SK-N-SH treated with all-trans-retinoic acid at 6 μM for 48 hours (cell line): ENCODE measurements around the gene ULBP1.
"Not testable (repeated sequence)": the region's sequence is repeated elsewhere in the genome, so short reads cannot be mapped to it uniquely, and the experiment has no call there.

ENCODE experiments used
- ATAC-seq: fragments of 200-7000 bp; cut with Tn5 transposase; 3 replicates; pipeline ENCODE4 v1.9.1; 2020; ENCODE audit warnings: mild to moderate bottlenecking, moderate library complexity
- ARNTL ChIP-seq: fragments of 450-650 bp; formaldehyde crosslinking; IDR thresholded peaks from 2 replicates; pipeline ENCODE4 v1.5.0; 2020; ENCODE audit warnings: low read depth, mild to moderate bottlenecking, moderate library complexity, borderline replicate concordance
- BACH2 ChIP-seq: fragments of 250-450 bp; sonication (Bioruptor Pico); IDR thresholded peaks from 2 replicates; pipeline ENCODE4 v1.9.0; 2021; ENCODE audit warnings: mild to moderate bottlenecking, borderline replicate concordance
- CREB5 ChIP-seq: fragments of 250-450 bp; sonication (Bioruptor Pico); IDR thresholded peaks from 2 replicates; pipeline ENCODE4 v1.5.1; 2020; ENCODE audit warnings: low read depth, mild to moderate bottlenecking, moderate library complexity
- CSDC2 ChIP-seq: fragments of 250-450 bp; sonication (Bioruptor Pico); IDR thresholded peaks from 2 replicates; pipeline ENCODE4 v1.5.0; 2020; ENCODE audit warnings: mild to moderate bottlenecking, moderate library complexity
- ESRRG ChIP-seq: fragments of 250-450 bp; sonication (Bioruptor Pico); IDR thresholded peaks from 2 replicates; pipeline ENCODE4 v1.6.1; 2021; ENCODE audit warnings: mild to moderate bottlenecking
- GLIS3 ChIP-seq: fragments of 250-450 bp; sonication (Bioruptor Pico); IDR thresholded peaks from 2 replicates; pipeline ENCODE4 v1.5.0; 2020; ENCODE audit warnings: mild to moderate bottlenecking, moderate library complexity
- ISL1 ChIP-seq: fragments of 250-450 bp; sonication (Bioruptor Pico); IDR thresholded peaks from 2 replicates; pipeline ENCODE4 v2.1.2; 2022; ENCODE audit warnings: mild to moderate bottlenecking, moderate library complexity
- OSR1 ChIP-seq: fragments of 250-450 bp; sonication (Bioruptor Pico); IDR thresholded peaks from 2 replicates; pipeline ENCODE4 v1.8.0; 2022; ENCODE audit warnings: moderate library complexity, mild to moderate bottlenecking, inconsistent platforms
- POU6F1 ChIP-seq: fragments of 250-450 bp; sonication (Bioruptor Pico); IDR thresholded peaks from 2 replicates; pipeline ENCODE4 v1.8.0; 2021; ENCODE audit warnings: low read depth, mild to moderate bottlenecking, moderate library complexity, borderline replicate concordance
- PPARA ChIP-seq: fragments of 250-450 bp; sonication (Bioruptor Pico); IDR thresholded peaks from 2 replicates; pipeline ENCODE4 v1.5.0; 2020; ENCODE audit warnings: mild to moderate bottlenecking, borderline replicate concordance
- RARB ChIP-seq: fragments of 250-450 bp; sonication (Bioruptor Pico); IDR thresholded peaks from 2 replicates; pipeline ENCODE4 v1.8.0; 2021; ENCODE audit warnings: mild to moderate bottlenecking, moderate library complexity
- SNAI2 ChIP-seq: fragments of 250-450 bp; sonication (Bioruptor Pico); IDR thresholded peaks from 2 replicates; pipeline ENCODE4 v1.5.0; 2020; ENCODE audit warnings: mild to moderate bottlenecking, moderate library complexity
- TCF4 ChIP-seq: fragments of 250-450 bp; sonication (Bioruptor Pico); IDR thresholded peaks from 2 replicates; pipeline ENCODE4 v1.8.0; 2021; ENCODE audit warnings: mild to moderate bottlenecking, moderate library complexity, borderline replicate concordance
- TOX ChIP-seq: fragments of 250-450 bp; sonication (Bioruptor Pico); IDR thresholded peaks from 2 replicates; pipeline ENCODE4 v1.8.0; 2021; ENCODE audit warnings: mild to moderate bottlenecking, moderate library complexity, borderline replicate concordance
- ZC3H10 ChIP-seq: fragments of 250-450 bp; sonication (Bioruptor Pico); IDR thresholded peaks from 2 replicates; pipeline ENCODE4 v1.5.1; 2021; ENCODE audit warnings: mild to moderate bottlenecking, moderate library complexity
- ZFP3 ChIP-seq: fragments of 250-450 bp; sonication (Bioruptor Pico); IDR thresholded peaks from 2 replicates; pipeline ENCODE4 v1.5.0; 2020; ENCODE audit warnings: mild to moderate bottlenecking, moderate library complexity
- ZFP30 ChIP-seq: fragments of 450-650 bp; formaldehyde crosslinking; IDR thresholded peaks from 2 replicates; pipeline ENCODE4 v1.5.0; 2022; ENCODE audit warnings: mild to moderate bottlenecking, moderate library complexity
- ZNF565 ChIP-seq: fragments of 450-650 bp; formaldehyde crosslinking; conservative IDR thresholded peaks from 2 replicates; pipeline ENCODE4 v1.5.0; 2020; ENCODE audit warnings: low read depth, mild to moderate bottlenecking, moderate library complexity
- ZNF70 ChIP-seq: fragments of 450-650 bp; formaldehyde crosslinking; IDR thresholded peaks from 2 replicates; pipeline ENCODE4 v1.5.0; 2020; ENCODE audit warnings: mild to moderate bottlenecking, moderate library complexity
- ZNF8 ChIP-seq: fragments of 450-650 bp; formaldehyde crosslinking; IDR thresholded peaks from 2 replicates; pipeline ENCODE4 v1.5.0; 2020; ENCODE audit warnings: mild to moderate bottlenecking, moderate library complexity
- TF ChIP-seq, protein P1 (sequence below): fragments of 250-450 bp; sonication (Bioruptor Pico); IDR thresholded peaks from 2 replicates; pipeline ENCODE4 v1.5.1; 2021; ENCODE audit warnings: mild to moderate bottlenecking, moderate library complexity
- TF ChIP-seq, protein P2 (sequence below): fragments of 250-450 bp; sonication (Bioruptor Pico); IDR thresholded peaks from 2 replicates; pipeline ENCODE4 v1.5.0; 2020; ENCODE audit warnings: mild to moderate bottlenecking, moderate library complexity
- TF ChIP-seq, protein P3 (sequence below): fragments of 250-450 bp; sonication (Bioruptor Pico); IDR thresholded peaks from 2 replicates; pipeline ENCODE4 v1.8.0; 2020; ENCODE audit warnings: mild to moderate bottlenecking, moderate library complexity, borderline replicate concordance

The ULBP1 gene

GRCh38 chr6:149946631-149947030 lies 17.1 kb upstream of the ULBP1 start:
- not testable (repeated sequence) for ATAC-seq

DNA sequence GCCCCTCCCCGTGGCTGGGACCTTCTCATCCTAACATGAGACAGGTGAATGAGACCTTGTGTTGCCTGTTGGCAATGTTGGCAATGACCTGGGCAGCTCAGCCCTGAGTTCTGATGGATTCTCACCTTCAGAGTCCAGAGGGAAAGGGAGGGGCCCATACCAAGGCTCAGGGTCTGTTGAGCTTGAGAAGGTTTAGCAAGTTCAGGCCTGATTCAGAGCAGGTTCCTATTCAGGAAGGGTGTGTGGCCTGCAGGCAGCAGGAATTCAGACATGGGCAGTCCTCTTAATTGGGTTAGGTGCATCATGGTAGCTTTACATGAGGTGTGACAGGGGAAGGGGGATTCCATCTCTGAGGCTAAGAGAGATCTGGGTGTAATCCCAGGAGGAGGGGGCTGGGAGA lies 16.2 kb upstream of the ULBP1 start:
- ATAC-seq = not testable (repeated sequence)

- ATAC-seq = no peak
- TF ChIP-seq PPARA (no peak), CREB5 (no peak), TCF4 (no peak), ZFP3 (CRISPR knock-in tag) (no peak), POU6F1 (CRISPR knock-in tag) (no peak), ZC3H10 (CRISPR knock-in tag) (no peak), ARNTL (CRISPR knock-in tag) (no peak), ZNF70 (CRISPR knock-in tag) (no peak), ZNF565 (CRISPR knock-in tag) (no peak), SNAI2 (no peak), ZNF8 (CRISPR knock-in tag) (no peak), ZFP30 (CRISPR knock-in tag) (no peak), ISL1 (no peak), OSR1 (no peak), GLIS3 (CRISPR knock-in tag) (no peak), BACH2 (CRISPR knock-in tag) (no peak), ESRRG (CRISPR knock-in tag) (no peak)
- TF ChIP-seq, protein P1, sequence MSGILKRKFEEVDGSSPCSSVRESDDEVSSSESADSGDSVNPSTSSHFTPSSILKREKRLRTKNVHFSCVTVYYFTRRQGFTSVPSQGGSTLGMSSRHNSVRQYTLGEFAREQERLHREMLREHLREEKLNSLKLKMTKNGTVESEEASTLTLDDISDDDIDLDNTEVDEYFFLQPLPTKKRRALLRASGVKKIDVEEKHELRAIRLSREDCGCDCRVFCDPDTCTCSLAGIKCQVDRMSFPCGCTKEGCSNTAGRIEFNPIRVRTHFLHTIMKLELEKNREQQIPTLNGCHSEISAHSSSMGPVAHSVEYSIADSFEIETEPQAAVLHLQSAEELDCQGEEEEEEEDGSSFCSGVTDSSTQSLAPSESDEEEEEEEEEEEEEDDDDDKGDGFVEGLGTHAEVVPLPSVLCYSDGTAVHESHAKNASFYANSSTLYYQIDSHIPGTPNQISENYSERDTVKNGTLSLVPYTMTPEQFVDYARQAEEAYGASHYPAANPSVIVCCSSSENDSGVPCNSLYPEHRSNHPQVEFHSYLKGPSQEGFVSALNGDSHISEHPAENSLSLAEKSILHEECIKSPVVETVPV (CRISPR knock-in tag) = no peak
- TF ChIP-seq, protein P2, sequence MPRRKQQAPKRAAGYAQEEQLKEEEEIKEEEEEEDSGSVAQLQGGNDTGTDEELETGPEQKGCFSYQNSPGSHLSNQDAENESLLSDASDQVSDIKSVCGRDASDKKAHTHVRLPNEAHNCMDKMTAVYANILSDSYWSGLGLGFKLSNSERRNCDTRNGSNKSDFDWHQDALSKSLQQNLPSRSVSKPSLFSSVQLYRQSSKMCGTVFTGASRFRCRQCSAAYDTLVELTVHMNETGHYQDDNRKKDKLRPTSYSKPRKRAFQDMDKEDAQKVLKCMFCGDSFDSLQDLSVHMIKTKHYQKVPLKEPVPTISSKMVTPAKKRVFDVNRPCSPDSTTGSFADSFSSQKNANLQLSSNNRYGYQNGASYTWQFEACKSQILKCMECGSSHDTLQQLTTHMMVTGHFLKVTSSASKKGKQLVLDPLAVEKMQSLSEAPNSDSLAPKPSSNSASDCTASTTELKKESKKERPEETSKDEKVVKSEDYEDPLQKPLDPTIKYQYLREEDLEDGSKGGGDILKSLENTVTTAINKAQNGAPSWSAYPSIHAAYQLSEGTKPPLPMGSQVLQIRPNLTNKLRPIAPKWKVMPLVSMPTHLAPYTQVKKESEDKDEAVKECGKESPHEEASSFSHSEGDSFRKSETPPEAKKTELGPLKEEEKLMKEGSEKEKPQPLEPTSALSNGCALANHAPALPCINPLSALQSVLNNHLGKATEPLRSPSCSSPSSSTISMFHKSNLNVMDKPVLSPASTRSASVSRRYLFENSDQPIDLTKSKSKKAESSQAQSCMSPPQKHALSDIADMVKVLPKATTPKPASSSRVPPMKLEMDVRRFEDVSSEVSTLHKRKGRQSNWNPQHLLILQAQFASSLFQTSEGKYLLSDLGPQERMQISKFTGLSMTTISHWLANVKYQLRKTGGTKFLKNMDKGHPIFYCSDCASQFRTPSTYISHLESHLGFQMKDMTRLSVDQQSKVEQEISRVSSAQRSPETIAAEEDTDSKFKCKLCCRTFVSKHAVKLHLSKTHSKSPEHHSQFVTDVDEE (CRISPR knock-in tag) = no peak
These were observed 15.7 kb upstream of the ULBP1 start for GRCh38 chr6:149948011-149948410.

- TF ChIP-seq, protein P1 (CRISPR knock-in tag) = no peak
- TF ChIP-seq RARB (CRISPR knock-in tag) (no peak), CSDC2 (CRISPR knock-in tag) (no peak), TOX (CRISPR knock-in tag) (no peak), SNAI2 (no peak), ZFP30 (CRISPR knock-in tag) (no peak), ESRRG (CRISPR knock-in tag) (no peak), POU6F1 (CRISPR knock-in tag) (no peak), OSR1 (no peak)
- TF ChIP-seq, protein P3, sequence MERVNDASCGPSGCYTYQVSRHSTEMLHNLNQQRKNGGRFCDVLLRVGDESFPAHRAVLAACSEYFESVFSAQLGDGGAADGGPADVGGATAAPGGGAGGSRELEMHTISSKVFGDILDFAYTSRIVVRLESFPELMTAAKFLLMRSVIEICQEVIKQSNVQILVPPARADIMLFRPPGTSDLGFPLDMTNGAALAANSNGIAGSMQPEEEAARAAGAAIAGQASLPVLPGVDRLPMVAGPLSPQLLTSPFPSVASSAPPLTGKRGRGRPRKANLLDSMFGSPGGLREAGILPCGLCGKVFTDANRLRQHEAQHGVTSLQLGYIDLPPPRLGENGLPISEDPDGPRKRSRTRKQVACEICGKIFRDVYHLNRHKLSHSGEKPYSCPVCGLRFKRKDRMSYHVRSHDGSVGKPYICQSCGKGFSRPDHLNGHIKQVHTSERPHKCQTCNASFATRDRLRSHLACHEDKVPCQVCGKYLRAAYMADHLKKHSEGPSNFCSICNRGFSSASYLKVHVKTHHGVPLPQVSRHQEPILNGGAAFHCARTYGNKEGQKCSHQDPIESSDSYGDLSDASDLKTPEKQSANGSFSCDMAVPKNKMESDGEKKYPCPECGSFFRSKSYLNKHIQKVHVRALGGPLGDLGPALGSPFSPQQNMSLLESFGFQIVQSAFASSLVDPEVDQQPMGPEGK (CRISPR knock-in tag) = no peak
- no peak for ATAC-seq
These were observed 15.1 kb upstream of the ULBP1 start for GRCh38 chr6:149948616-149949015.
